H1 (cell line): ENCODE data around the gene RAD51B. TPM values are rescaled to one million over a fixed set of nuclear protein-coding genes. Genes with fewer than 3 reads are reported as not detected.

ENCODE experiments used
- CTCF ChIA-PET: fragments of 300-600 bp; sonication (Branson Sonifier 250); formaldehyde crosslinking; loops from one replicate; lab custom pipeline; 2021; ENCODE audit not compliant: partially characterized antibody; lab: Charles Lee
- POLR2A ChIA-PET: fragments of 300-600 bp; sonication (Branson Sonifier 250); formaldehyde crosslinking; loops from one replicate; lab custom pipeline; 2021; ENCODE audit warnings: inconsistent platforms; ENCODE audit not compliant: partially characterized antibody; lab: Charles Lee
- DNase-seq, 2 experiments: peaks; one replicate each; pipeline versions ENCODE4 v3.0.0 to v3.0.0-alpha.2; 2010 to 2022; ENCODE audit warnings: low spot score in 2 of 2, low read depth in 1 of 2, mixed read lengths in 1 of 2
- FAIRE-seq: peaks from 2 replicates; lab custom pipeline; 2011; peaks lifted over from hg19 to GRCh38; lab: Jason Lieb, UNC
- H2AFZ ChIP-seq: 2 replicates; pipeline ENCODE4 v1.8.1; 2012; ENCODE audit warnings: low read length, inconsistent platforms
- H2AK5ac ChIP-seq: 2 replicates; pipeline ENCODE4 v1.6.1; 2013; ENCODE audit warnings: low read depth, low read length
- H2BK120ac ChIP-seq: replicated peaks from 2 replicates; pipeline ENCODE3; 2013; ENCODE audit warnings: low read depth, low read length, inconsistent platforms
- H2BK12ac ChIP-seq: 2 replicates; pipeline ENCODE4 v1.6.1; 2013; ENCODE audit warnings: low read depth, low read length
- H2BK15ac ChIP-seq: 2 replicates; pipeline ENCODE4 v1.6.1; 2013; ENCODE audit warnings: low read length
- H2BK20ac ChIP-seq: 2 replicates; pipeline ENCODE4 v1.6.1; 2013; ENCODE audit warnings: low read length
- H2BK5ac ChIP-seq: 2 replicates; pipeline ENCODE4 v1.6.1; 2013; ENCODE audit warnings: low read depth, low read length
- H3K14ac ChIP-seq: 2 replicates; pipeline ENCODE4 v1.6.1; 2013; ENCODE audit warnings: inconsistent platforms; ENCODE audit not compliant: insufficient read length
- H3K18ac ChIP-seq: 2 replicates; pipeline ENCODE4 v1.6.1; 2013; ENCODE audit warnings: low read length; ENCODE audit errors: extremely low read depth
- H3K23ac ChIP-seq: 2 replicates; pipeline ENCODE4 v1.6.1; 2013; ENCODE audit warnings: inconsistent platforms; ENCODE audit not compliant: insufficient read length
- H3K23me2 ChIP-seq: 2 replicates; pipeline ENCODE4 v1.6.1; 2013; ENCODE audit warnings: low read depth, low read length
- H3K27ac ChIP-seq: 2 replicates; pipeline ENCODE4 v1.6.1; 2011; ENCODE audit warnings: low read depth, low read length, inconsistent platforms
- H3K27me3 ChIP-seq, 4 experiments: replicated peaks in 1 of 4; 1 replicate in 1 of 4; 2 replicates in 3 of 4; pipeline versions ENCODE4 v1.6.1 to v1.8.1; 2011 to 2013; ENCODE audit warnings: low read length in 3 of 4, mild to moderate bottlenecking in 3 of 4, inconsistent platforms in 2 of 4, mixed read lengths in 2 of 4, moderate library complexity in 1 of 4; ENCODE audit not compliant: control insufficient read depth in 3 of 4, insufficient read depth in 3 of 4; ENCODE audit errors: extremely low read depth in 1 of 4
- H3K36me3 ChIP-seq, 4 experiments: 2 replicates each; pipeline versions ENCODE4 v1.6.1 to v1.8.1; 2011 to 2013; ENCODE audit warnings: mild to moderate bottlenecking in 4 of 4, low read length in 3 of 4, moderate library complexity in 2 of 4, control low read depth in 1 of 4, inconsistent platforms in 1 of 4; ENCODE audit not compliant: insufficient read depth in 4 of 4, control insufficient read depth in 2 of 4
- H3K4ac ChIP-seq: replicated peaks from 2 replicates; pipeline ENCODE3; 2013; ENCODE audit warnings: low read length, low read depth, mixed read lengths, inconsistent platforms; ENCODE audit not compliant: insufficient read length
- H3K4me1 ChIP-seq, 4 experiments: replicated peaks in 1 of 4; 1 replicate in 1 of 4; 2 replicates in 3 of 4; pipeline versions ENCODE4 v1.6.1 to v1.8.1; 2011 to 2013; ENCODE audit warnings: low read length in 3 of 4, inconsistent platforms in 2 of 4, mixed read lengths in 1 of 4; ENCODE audit not compliant: insufficient read depth in 4 of 4, control insufficient read depth in 3 of 4
- H3K4me2 ChIP-seq, 2 experiments: 2 replicates each; pipeline versions ENCODE4 v1.6.1 to v1.8.1; 2011 to 2013; ENCODE audit warnings: low read depth in 2 of 2, low read length in 2 of 2, control low read depth in 1 of 2, inconsistent platforms in 1 of 2, mild to moderate bottlenecking in 1 of 2; ENCODE audit not compliant: insufficient read depth in 1 of 2
- H3K4me3 ChIP-seq, 4 experiments: fragments of 200-600, 300-600 bp in 1 of 4; sonication (generic), shearing (Covaris generic), sonication (Bioruptor Twin) in 1 of 4; 2 replicates each; pipeline versions ENCODE4 v1.5.1 to v1.8.1; 2011 to 2016; ENCODE audit warnings: low read length in 4 of 4, low read depth in 3 of 4, control low read depth in 2 of 4, inconsistent platforms in 2 of 4, mild to moderate bottlenecking in 2 of 4, mixed read lengths in 1 of 4, moderate library complexity in 1 of 4; ENCODE audit not compliant: insufficient read depth in 2 of 4; ENCODE audit errors: extremely low read depth in 1 of 4
- H3K56ac ChIP-seq: replicated peaks from 2 replicates; pipeline ENCODE3; 2013; ENCODE audit warnings: low read depth, mild to moderate bottlenecking, mixed read lengths, low read length, inconsistent platforms; ENCODE audit not compliant: insufficient read length
- H3K79me1 ChIP-seq: 2 replicates; pipeline ENCODE4 v1.6.1; 2013; ENCODE audit warnings: low read depth, low read length, control low read depth
- H3K79me2 ChIP-seq, 2 experiments: 2 replicates each; pipeline versions ENCODE4 v1.6.1 to v1.8.1; 2012 to 2013; ENCODE audit warnings: low read length in 2 of 2, mild to moderate bottlenecking in 2 of 2, inconsistent platforms in 1 of 2; ENCODE audit not compliant: insufficient read depth in 2 of 2, control insufficient read depth in 1 of 2
- H3K9ac ChIP-seq, 4 experiments: replicated peaks in 1 of 4; 1 replicate in 1 of 4; 2 replicates in 3 of 4; pipeline versions ENCODE4 v1.6.1 to v1.8.1; 2011 to 2013; ENCODE audit warnings: low read depth in 3 of 4, low read length in 3 of 4, control low read depth in 2 of 4, mild to moderate bottlenecking in 2 of 4, moderate library complexity in 2 of 4, inconsistent platforms in 1 of 4; ENCODE audit errors: extremely low read depth in 1 of 4
- H3K9me3 ChIP-seq, 2 experiments: 2 replicates each; pipeline versions ENCODE4 v1.6.1 to v1.8.1; 2012 to 2013; ENCODE audit warnings: mild to moderate bottlenecking in 2 of 2, moderate library complexity in 2 of 2, control low read depth in 1 of 2, inconsistent platforms in 1 of 2, low read depth in 1 of 2, low read length in 1 of 2, mixed read lengths in 1 of 2; ENCODE audit not compliant: insufficient read depth in 2 of 2
- H4K20me1 ChIP-seq, 2 experiments: replicated peaks in 1 of 2; 2 replicates each; pipeline versions ENCODE3 to v1.8.1; 2011 to 2013; ENCODE audit warnings: inconsistent platforms in 2 of 2, low read length in 2 of 2, mild to moderate bottlenecking in 1 of 2; ENCODE audit not compliant: insufficient read depth in 2 of 2, control insufficient read depth in 1 of 2
- H4K5ac ChIP-seq: 2 replicates; pipeline ENCODE4 v1.6.1; 2013; ENCODE audit warnings: low read length, low read depth, mixed read lengths, inconsistent platforms; ENCODE audit not compliant: insufficient read length
- H4K8ac ChIP-seq: 2 replicates; pipeline ENCODE4 v1.8.0; 2013; ENCODE audit warnings: mild to moderate bottlenecking, moderate library complexity, low read length, inconsistent platforms; ENCODE audit not compliant: insufficient read depth; ENCODE audit errors: extremely low read depth
- H4K91ac ChIP-seq: replicated peaks from 2 replicates; pipeline ENCODE3; 2013; ENCODE audit warnings: low read length, mixed read lengths, inconsistent platforms; ENCODE audit not compliant: insufficient read length
- CEBPB ChIP-seq: IDR thresholded peaks from 2 replicates; pipeline ENCODE4 v1.6.1; 2012; ENCODE audit warnings: low read depth, low read length
- CTBP2 ChIP-seq: IDR thresholded peaks from 2 replicates; pipeline ENCODE4 v1.7.0; 2011; ENCODE audit warnings: borderline replicate concordance, mild to moderate bottlenecking, moderate library complexity, mixed read lengths, low read length; ENCODE audit not compliant: insufficient read depth, insufficient read length
- FOSL1 ChIP-seq: IDR thresholded peaks from 2 replicates; pipeline ENCODE4 v1.6.1; 2011; ENCODE audit warnings: mild to moderate bottlenecking, low read depth, low read length, moderate library complexity; ENCODE audit not compliant: insufficient read depth
- GABPA ChIP-seq: IDR thresholded peaks from 2 replicates; pipeline ENCODE4 v1.6.1; 2011; ENCODE audit warnings: mild to moderate bottlenecking, low read length, moderate library complexity, borderline replicate concordance; ENCODE audit not compliant: insufficient read depth
- JUN ChIP-seq: IDR thresholded peaks from 2 replicates; pipeline ENCODE4 v1.6.1; 2011; ENCODE audit warnings: low read depth, mild to moderate bottlenecking, improper control_type of control experiment, low read length
- KDM5A ChIP-seq: fragments of 200-600 bp; IDR thresholded peaks from 2 replicates; pipeline ENCODE4 v1.7.1; 2012; ENCODE audit warnings: mild to moderate bottlenecking, low read length, inconsistent platforms, mixed read lengths
- MAFK ChIP-seq: IDR thresholded peaks from 2 replicates; pipeline ENCODE4 v1.6.1; 2012; ENCODE audit warnings: low read depth, mild to moderate bottlenecking, improper control_type of control experiment, low read length
- RBBP5 ChIP-seq: IDR thresholded peaks from 2 replicates; pipeline ENCODE4 v1.7.1; 2012; ENCODE audit warnings: low read depth, mild to moderate bottlenecking, inconsistent platforms, low read length, moderate library complexity, borderline replicate concordance
- RFX5 ChIP-seq: IDR thresholded peaks from 2 replicates; pipeline ENCODE4 v1.6.1; 2011; ENCODE audit warnings: low read depth, low read length, improper control_type of control experiment, borderline replicate concordance
- SIN3A ChIP-seq, 2 experiments: IDR thresholded peaks in 1 of 2; conservative IDR thresholded peaks in 1 of 2; 2 replicates each; pipeline ENCODE4 v1.6.1; 2011 to 2012; ENCODE audit warnings: low read length in 2 of 2, improper control_type of control experiment in 1 of 2, low read depth in 1 of 2, mild to moderate bottlenecking in 1 of 2
- SUZ12 ChIP-seq: fragments of 200-600 bp; sonication (generic); IDR thresholded peaks from 2 replicates; pipeline ENCODE4 v1.6.1; 2012; ENCODE audit warnings: mild to moderate bottlenecking, inconsistent platforms, low read length, moderate library complexity, mixed read lengths
- WGBS, 2 experiments: shearing (Covaris generic) in 1 of 2; methylation state at CpG; one replicate each; pipeline versions ENCODE4 v1.1.6 to v1.1.7; 2013 to 2015; ENCODE audit warnings: low lambda C conversion rate in 2 of 2, mixed read lengths in 2 of 2, inconsistent platforms in 1 of 2, low coverage in 1 of 2, missing lambda C conversion rate in 1 of 2; ENCODE audit not compliant: insufficient replicate concordance in 2 of 2, insufficient coverage in 1 of 2, insufficient read length in 1 of 2; ENCODE audit errors: extremely low coverage in 1 of 2, missing lambda C conversion rate in 1 of 2; 5-methylcytosine and 5-hydroxymethylcytosine counted together
- polyA plus RNA-seq, 7 experiments: library from polyadenylated mRNA; depleted of rRNA in 3 of 7; stranded (reverse) in 5 of 7; unstranded in 2 of 7; fragments of >200 nt in 5 of 7; fragments of 200-250 nt in 2 of 7; gene quantifications; 1 replicate in 5 of 7; 2 replicates in 1 of 7; 4 replicates in 1 of 7; pipeline versions ENCODE4 v1.2.1 to v1.2.3, GENCODE V29; 2011 to 2013; ENCODE audit warnings: missing spikeins in 2 of 7, mixed read lengths in 2 of 7
- total RNA-seq: library from RNA; stranded (reverse); fragmentation: NEBNext Ultra II Directional; extraction: Animal tissue kit (Norgen Biotek cat#: 25700); gene quantifications from 2 replicates; pipeline ENCODE4 v1.2.1, GENCODE V29; 2021
- TF ChIP-seq, protein P1 (sequence below): IDR thresholded peaks from 2 replicates; pipeline ENCODE4 v1.6.1; 2012; ENCODE audit warnings: inconsistent platforms

The RAD51B gene
- total and polyA plus RNA-seq, 2 of the 8 experiments (the other 6 are each of a cell fraction or from before 2014, with no cell fraction given): 3.9 to 14.9 TPM

DNA sequence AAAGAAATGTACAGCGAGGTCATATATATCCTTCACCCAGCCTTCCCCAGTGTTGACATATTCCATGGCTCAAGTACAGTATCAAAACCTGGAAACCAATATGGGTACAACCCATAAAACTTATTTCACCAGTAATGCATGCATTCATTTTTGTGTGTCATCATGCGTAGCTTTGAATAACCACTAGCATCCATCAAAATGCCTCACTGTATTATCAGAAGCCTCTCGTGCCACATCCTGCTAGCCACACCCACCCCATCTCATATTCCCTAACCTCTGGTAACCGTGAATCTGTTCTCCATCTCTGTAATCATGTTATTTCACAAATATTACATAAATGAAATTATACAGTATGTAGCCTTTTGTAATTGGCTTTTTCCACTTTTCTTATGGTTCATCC lies 314.3 kb downstream of the RAD51B start:
- ChIA-PET CTCF (no interaction called here), POLR2A (no interaction called here)
- no peak overlapping the region for H3K4me3 ChIP-seq
- no peaks in the 10 kb centered on the region for H3K23me2 ChIP-seq
- no peaks in the 10 kb centered on the region for H3K79me1 ChIP-seq
- H4K91ac ChIP-seq: no peak overlapping the region
- H3K9me3 ChIP-seq: no peaks in the 10 kb centered on the region
- no peak overlapping the region for H2AK5ac ChIP-seq
- DNase-seq: no peak
- H3K9ac ChIP-seq: no peak overlapping the region
- no peaks in the 10 kb centered on the region for H3K27me3 ChIP-seq
- no peak overlapping the region for H2BK120ac ChIP-seq
- no peak overlapping the region for H2BK12ac ChIP-seq
- TF ChIP-seq, protein P1, sequence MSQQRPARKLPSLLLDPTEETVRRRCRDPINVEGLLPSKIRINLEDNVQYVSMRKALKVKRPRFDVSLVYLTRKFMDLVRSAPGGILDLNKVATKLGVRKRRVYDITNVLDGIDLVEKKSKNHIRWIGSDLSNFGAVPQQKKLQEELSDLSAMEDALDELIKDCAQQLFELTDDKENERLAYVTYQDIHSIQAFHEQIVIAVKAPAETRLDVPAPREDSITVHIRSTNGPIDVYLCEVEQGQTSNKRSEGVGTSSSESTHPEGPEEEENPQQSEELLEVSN: no peak
- TF ChIP-seq MAFK: no peak
- TF ChIP-seq CEBPB: no peak
- no peak for TF ChIP-seq JUN
- no peak for TF ChIP-seq RBBP5
- TF ChIP-seq KDM5A: no peak
- no peak for TF ChIP-seq GABPA
- TF ChIP-seq CTBP2: no peak
- TF ChIP-seq FOSL1: no peak
- no peak for TF ChIP-seq SIN3A (conservative IDR thresholded peaks at IDR 0.05 in 1 of 2, IDR thresholded peaks at IDR 0.05 in 1 of 2; ENCODE audit: low read depth in 1 of 2, low read length in 2 of 2)
- no peak for TF ChIP-seq SUZ12
- TF ChIP-seq RFX5: no peak
- H3K36me3 ChIP-seq: no peaks in the 10 kb centered on the region
- H2BK20ac ChIP-seq: no peak overlapping the region
- no peak overlapping the region for H3K4me2 ChIP-seq
- no peak overlapping the region for H3K27ac ChIP-seq
- no peak overlapping the region for H4K8ac ChIP-seq
- no peak overlapping the region for H3K14ac ChIP-seq
- H2BK5ac ChIP-seq: no peak overlapping the region
- H3K18ac ChIP-seq: no peak overlapping the region
- H3K4ac ChIP-seq: no peak overlapping the region
- no peak overlapping the region for H2AFZ ChIP-seq
- H4K20me1 ChIP-seq: no peaks in the 10 kb centered on the region
- peaks cover 0 to 5% (median 2%) of the 10 kb centered on the region in 4 experiments; a peak in 2 of 7 replicates for H3K4me1 ChIP-seq
- H3K23ac ChIP-seq: no peak overlapping the region
- no peaks in the 10 kb centered on the region for H3K79me2 ChIP-seq
- no peak overlapping the region for H2BK15ac ChIP-seq
- no peak overlapping the region for H4K5ac ChIP-seq
- FAIRE-seq: no peak
- WGBS, 2 experiments: 92% methylated on average over 4 of the region's 4 CpGs; no CpG with 5 or more reads in 1 of the 2 experiments
- H3K56ac ChIP-seq: no peak overlapping the region
